C4-2B (cell line): ENCODE data around the gene NSUN5.

Source experiments
- CTCF ChIP-seq: fragments of 450-650 bp; conservative IDR thresholded peaks from 2 replicates; pipeline ENCODE4 v1.5.1; 2017; ENCODE audit warnings: mild to moderate bottlenecking
- ZFX ChIP-seq: fragments of 450-650 bp; IDR thresholded peaks from 2 replicates; pipeline ENCODE4 v1.6.1; 2017

GRCh38 chr7:73353243-73353642 lies 44.6 kb upstream of the NSUN5 start:
- TF ChIP-seq CTCF: no peak
- TF ChIP-seq ZFX: no peak
